Mucosa of descending colon (tissue), 3 donors: ENCODE results near the gene HK1. TPM values are rescaled to one million over a fixed set of nuclear protein-coding genes. Genes with fewer than 3 reads are reported as not detected.

Experiments used
- ATAC-seq: fragments of 200-7000 bp; cut with Tn5 transposase; one replicate; pipeline ENCODE4 v1.9.1; 2020; ENCODE audit warnings: mild to moderate bottlenecking, moderate library complexity
- DNase-seq, 3 donors: peaks; one replicate each; pipeline ENCODE4 v3.0.0-alpha.2; 2020
- H3K36me3 ChIP-seq: fragments of 200-600 bp; one replicate; pipeline ENCODE4 v1.8.0; 2021; ENCODE audit warnings: low read depth, mild to moderate bottlenecking
- H3K4me1 ChIP-seq: fragments of 200-600 bp; one replicate; pipeline ENCODE4 v1.8.0; 2021; ENCODE audit warnings: low read depth, mild to moderate bottlenecking
- H3K4me3 ChIP-seq: fragments of 200-600 bp; one replicate; pipeline ENCODE4 v1.8.0; 2021; ENCODE audit warnings: mild to moderate bottlenecking
- H3K9me3 ChIP-seq: fragments of 200-600 bp; one replicate; pipeline ENCODE4 v1.8.0; 2021; ENCODE audit warnings: mild to moderate bottlenecking
- CTCF ChIP-seq: fragments of 200-600 bp; IDR thresholded peaks from one replicate; pipeline ENCODE4 v1.8.0; 2022; ENCODE audit warnings: antibody characterized with exemption, mild to moderate bottlenecking
- intact Hi-C, 2 donors: fragments of 100-400 bp; cut with DNase I in 1 of 2; cut with micrococcal nuclease in 1 of 2; formaldehyde crosslinking; loops; one replicate each; pipeline versions ENCODE4 v1.11.0 to v1.11.1; 2022; cut with DNase I, micrococcal nuclease
- total RNA-seq, 3 donors: library from RNA; stranded (reverse); fragmentation: NEBNext Ultra II Directional in 2 of 3; extraction: Animal tissue kit (Norgen Biotek cat#: 25700) in 2 of 3; gene quantifications; one replicate each; pipeline versions ENCODE4 v1.2.1 to v1.2.4, GENCODE V29; 2021 to 2023
- donor health status: DM: no; HTN: no; CAD: no; lungs with moderate emphysema.
- donor health status: DM: no; HTN: no; CAD: no.
- donor health status: DM: no; HTN: yes; CAD: no.

Gene HK1
- total RNA-seq, 3 donors from 2014 or later: 63.9 to 102 (median 81.3) TPM

- H3K4me3 ChIP-seq: no peak overlapping the region
- no peaks in the 10 kb centered on the region for H3K9me3 ChIP-seq
- ATAC-seq: no peak
- DNase-seq: no peak
- H3K36me3 ChIP-seq: no peaks in the 10 kb centered on the region
- no peaks in the 10 kb centered on the region for H3K4me1 ChIP-seq
- TF ChIP-seq CTCF: no peak
- intact Hi-C loops: loop anchor here in 1 of 2 donors (10.0 kb wide), 1 partner anchor 273 kb away; no protein-coding TSS in a partner anchor
These were observed 36.7 kb upstream of the HK1 start for GRCh38 chr10:69241575-69241974.

- no peaks in the 10 kb centered on the region for H3K4me1 ChIP-seq
- intact Hi-C loops: loop anchor here in 1 of 2 donors (10.0 kb wide), 1 partner anchor 273 kb away; no protein-coding TSS in a partner anchor
- no peak overlapping the region for H3K4me3 ChIP-seq
- no peak for TF ChIP-seq CTCF
- no peak for DNase-seq
- H3K9me3 ChIP-seq: no peaks in the 10 kb centered on the region
- H3K36me3 ChIP-seq: no peaks in the 10 kb centered on the region
- ATAC-seq: no peak
These were observed 36.0 kb upstream of the HK1 start for GRCh38 chr10:69242040-69242851.

- Histone ChIP-seq H3K36me3 (no peaks in the 10 kb centered on the region), H3K4me3 (no peak overlapping the region), H3K4me1 (no peaks in the 10 kb centered on the region), H3K9me3 (no peaks in the 10 kb centered on the region)
- intact Hi-C loops: loop anchor here in 1 of 2 donors (10.0 kb wide), 1 partner anchor 272 kb away; no protein-coding TSS in a partner anchor
- ATAC-seq (no peak), DNase-seq (no peak)
- no peak for TF ChIP-seq CTCF
These were observed 35.5 kb upstream of the HK1 start for GRCh38 chr10:69242852-69243212.

GRCh38 chr10:69243817-69244216, 34.5 kb upstream of the HK1 start:
- ATAC-seq (no peak), DNase-seq (no peak)
- no peak for TF ChIP-seq CTCF
- no peaks in the 10 kb centered on the region for H3K4me1 ChIP-seq
- H3K36me3 ChIP-seq: no peaks in the 10 kb centered on the region
- intact Hi-C loops: loop anchor here in 1 of 2 donors (10.0 kb wide), 1 partner anchor 271 kb away; no protein-coding TSS in a partner anchor
- no peak overlapping the region for H3K4me3 ChIP-seq
- H3K9me3 ChIP-seq: no peaks in the 10 kb centered on the region

- intact Hi-C loops: loop anchor here in 1 of 2 donors (10.0 kb wide), 1 partner anchor 269 kb away; no protein-coding TSS in a partner anchor
- Histone ChIP-seq H3K9me3 (no peaks in the 10 kb centered on the region), H3K4me3 (no peak overlapping the region), H3K36me3 (no peaks in the 10 kb centered on the region), H3K4me1 (no peaks in the 10 kb centered on the region)
- ATAC-seq (no peak), DNase-seq (no peak)
- TF ChIP-seq CTCF: no peak
These were observed 32.3 kb upstream of the HK1 start for GRCh38 chr10:69246036-69246435.
